K562 (cell line): Measurements from ENCODE around the gene PPM1H. TPM values are rescaled to one million over a fixed set of nuclear protein-coding genes. Genes with fewer than 3 reads are reported as not detected.

Experiments
- ATAC-seq: fragments of 200-7000 bp; cut with Tn5 transposase; 3 replicates; pipeline ENCODE4 v1.9.1; 2020; ENCODE audit warnings: moderate library complexity
- BruUV-seq: library from RNA; stranded (reverse); fragments of 400-500 nt; replicated peaks from 2 replicates; lab custom pipeline; 2021; lab: Mats Ljungman, UMichigan
- CTCF ChIA-PET: fragments of 300-600 bp; formaldehyde crosslinking; extraction: SDS; loops from one replicate; lab custom pipeline; 2021; ENCODE audit warnings: low intra/inter-chr PET ratio; lab: Yijun Ruan, JAX
- POLR2A ChIA-PET: fragments of 300-600, 350-650 bp; sonication (Branson Sonifier 250); formaldehyde crosslinking; extraction: SDS; loops from one replicate; lab custom pipeline; 2021; ENCODE audit warnings: antibody characterized with exemption, inconsistent platforms; lab: Yijun Ruan, JAX
- DNase-seq, 4 experiments: peaks; one replicate each; pipeline versions ENCODE4 v3.0.0 to v3.0.0-alpha.2; 2011 to 2018; ENCODE audit warnings: low spot score in 3 of 4, mixed read lengths in 3 of 4; ENCODE audit errors: extremely low read depth in 1 of 4
- FAIRE-seq: peaks from 2 replicates; lab custom pipeline; 2011; peaks lifted over from hg19 to GRCh38; lab: Jason Lieb, UNC
- H2AFZ ChIP-seq: 2 replicates; pipeline ENCODE4 v1.6.0; 2011; ENCODE audit warnings: low read depth, low read length, control low read depth, inconsistent platforms
- H3K27ac ChIP-seq: fragments of 200-600 bp; 3 replicates; pipeline ENCODE4 v1.8.0; 2011; ENCODE audit warnings: low read depth, mild to moderate bottlenecking, control low read depth, inconsistent platforms, low read length, moderate library complexity, mixed read lengths; ENCODE audit errors: extremely low read depth
- H3K27me3 ChIP-seq, 2 experiments: fragments of 300-600 bp in 1 of 2; 2 replicates in 1 of 2; 3 replicates in 1 of 2; pipeline versions ENCODE4 v1.6.0 to v1.8.0; 2011; ENCODE audit warnings: inconsistent platforms in 2 of 2, low read length in 2 of 2, mild to moderate bottlenecking in 1 of 2, mixed read lengths in 1 of 2, moderate library complexity in 1 of 2; ENCODE audit not compliant: control insufficient read depth in 2 of 2, insufficient read depth in 2 of 2
- H3K36me3 ChIP-seq: fragments of 300-600 bp; 3 replicates; pipeline ENCODE4 v1.8.0; 2011; ENCODE audit warnings: mild to moderate bottlenecking, low read length, inconsistent platforms; ENCODE audit not compliant: control insufficient read depth, insufficient read depth
- H3K4me1 ChIP-seq, 2 experiments: fragments of 200-600 bp in 1 of 2; replicated peaks in 1 of 2; 2 replicates in 1 of 2; 3 replicates in 1 of 2; pipeline versions ENCODE4 v1.5.1 to v1.8.0; 2011; ENCODE audit warnings: inconsistent platforms in 2 of 2, low read length in 2 of 2, mild to moderate bottlenecking in 1 of 2, mixed read lengths in 1 of 2, moderate library complexity in 1 of 2; ENCODE audit not compliant: control insufficient read depth in 2 of 2, insufficient read depth in 2 of 2
- H3K4me2 ChIP-seq: 2 replicates; pipeline ENCODE4 v1.6.1; 2011; ENCODE audit warnings: low read length, control low read depth, inconsistent platforms, mixed read lengths; ENCODE audit not compliant: insufficient read depth
- H3K4me3 ChIP-seq: fragments of 200-600 bp; sonication (generic), shearing (Covaris generic); 2 replicates; pipeline ENCODE4 v1.5.1; 2016; ENCODE audit warnings: control low read depth, inconsistent platforms
- H3K79me2 ChIP-seq: fragments of 200-600 bp; 3 replicates; pipeline ENCODE4 v1.8.0; 2011; ENCODE audit warnings: low read length, inconsistent platforms; ENCODE audit not compliant: control insufficient read depth, insufficient read depth
- H3K9ac ChIP-seq, 2 experiments: 2 replicates each; pipeline versions ENCODE4 v1.6.0 to v1.6.1; 2011; ENCODE audit warnings: low read depth in 2 of 2, low read length in 2 of 2, control low read depth in 1 of 2, inconsistent platforms in 1 of 2, mild to moderate bottlenecking in 1 of 2, mixed read lengths in 1 of 2; ENCODE audit not compliant: insufficient read depth in 1 of 2
- H3K9me1 ChIP-seq: one replicate; pipeline ENCODE4 v1.6.0; 2011; ENCODE audit warnings: inconsistent platforms, mild to moderate bottlenecking, low read length, moderate library complexity; ENCODE audit not compliant: control insufficient read depth, insufficient read depth
- H3K9me3 ChIP-seq: replicated peaks from 2 replicates; pipeline ENCODE4 v1.5.1; 2011; ENCODE audit warnings: low read depth, low read length, inconsistent platforms; ENCODE audit not compliant: control insufficient read depth, insufficient read depth
- H4K20me1 ChIP-seq: replicated peaks from 2 replicates; pipeline ENCODE4 v1.6.1; 2011; ENCODE audit warnings: low read length, inconsistent platforms, mixed read lengths; ENCODE audit not compliant: control insufficient read depth, insufficient read depth
- CSDE1 ChIP-seq, 2 experiments: fragments of 450-650 bp; IDR thresholded peaks; 2 replicates each; pipeline ENCODE4 v1.6.1; 2016; ENCODE audit warnings: mild to moderate bottlenecking in 1 of 2
- KDM2B ChIP-seq: fragments of 250-450 bp; sonication (Bioruptor Pico); IDR thresholded peaks from 2 replicates; pipeline ENCODE4 v1.8.0; 2021; ENCODE audit warnings: mild to moderate bottlenecking, moderate library complexity
- KLF10 ChIP-seq: fragments of 250-450 bp; sonication (Bioruptor Pico); IDR thresholded peaks from 2 replicates; pipeline ENCODE4 v1.6.1; 2021; ENCODE audit warnings: matching md5 sums
- RFX7 ChIP-seq: fragments of 250-450 bp; sonication (Bioruptor Pico); IDR thresholded peaks from 2 replicates; pipeline ENCODE4 v1.5.1; 2021; ENCODE audit warnings: mild to moderate bottlenecking
- SNIP1 ChIP-seq: fragments of 450-650 bp; IDR thresholded peaks from 2 replicates; pipeline ENCODE4 v1.7.1; 2017; ENCODE audit warnings: low read depth, mild to moderate bottlenecking
- ZNF121 ChIP-seq: sonication (generic); formaldehyde crosslinking; conservative IDR thresholded peaks from 2 replicates; pipeline ENCODE4 v1.8.0; 2022; ENCODE audit warnings: missing genetic modification reagents
- ZNF57 ChIP-seq: fragments of 450-650 bp; formaldehyde crosslinking; IDR thresholded peaks from 2 replicates; pipeline ENCODE4 v1.4.0; 2020; ENCODE audit warnings: mild to moderate bottlenecking, moderate library complexity
- ZNF584 ChIP-seq: fragments of 200-800 bp; sonication (Bioruptor generic); IDR thresholded peaks from 2 replicates; pipeline ENCODE4 v1.6.1; 2016; ENCODE audit warnings: low read depth, mild to moderate bottlenecking, missing genetic modification characterization, missing compliant biosample characterization
- WGBS: fragments of 100-300 bp; shearing (Covaris generic); methylation state at CpG from one replicate; pipeline ENCODE4 v1.1.6; 2016; ENCODE audit warnings: low coverage, mixed read lengths; ENCODE audit not compliant: insufficient coverage; ENCODE audit errors: missing lambda C conversion rate; 5-methylcytosine and 5-hydroxymethylcytosine counted together
- in situ Hi-C: fragments of 300-500 bp; cut with MboI; formaldehyde crosslinking; loops from 4 replicates; pipeline ENCODE4 v1.15.0; 2018; ENCODE audit warnings: inconsistent platforms, mixed read lengths
- intact Hi-C: fragments of 100-400 bp; cut with micrococcal nuclease; formaldehyde crosslinking; loops from 2 replicates; pipeline ENCODE4 v1.14.2; 2022
- polyA plus RNA-seq, 8 experiments: library from polyadenylated mRNA; depleted of rRNA in 4 of 8; stranded (reverse) in 5 of 8; unstranded in 3 of 8; fragments of >200 nt; fragmentation: Nextera tagmentation in 2 of 8; fragmentation: Illumina TruSeq in 1 of 8; extraction: Ambion mirVana in 2 of 8; extraction: Trizol in 1 of 8; gene quantifications; 2 replicates each; pipeline versions ENCODE4 v1.2.1 to v1.2.3, GENCODE V29; 2011 to 2014; ENCODE audit warnings: inconsistent platforms in 1 of 8, missing spikeins in 1 of 8
- total RNA-seq, 7 experiments: library from RNA; depleted of rRNA in 6 of 7; stranded (reverse); fragments of >200 nt in 6 of 7; fragmentation: Illumina TruSeq in 2 of 7; extraction: Trizol in 2 of 7; gene quantifications; 2 replicates each; pipeline versions ENCODE4 v1.2.1 to v1.2.3, GENCODE V29; 2011 to 2021; ENCODE audit warnings: low replicate concordance in 1 of 7
- TF ChIP-seq, protein P1 (sequence below): fragments of 450-650 bp; IDR thresholded peaks from 2 replicates; pipeline ENCODE4 v1.6.1; 2017; ENCODE audit warnings: antibody characterized with exemption

PPM1H gene
- total and polyA plus RNA-seq, 9 of the 15 experiments (the other 6 are each of a cell fraction or from before 2014, with no cell fraction given), result 5.3 to 29.3 (median 11.3) TPM

DNA sequence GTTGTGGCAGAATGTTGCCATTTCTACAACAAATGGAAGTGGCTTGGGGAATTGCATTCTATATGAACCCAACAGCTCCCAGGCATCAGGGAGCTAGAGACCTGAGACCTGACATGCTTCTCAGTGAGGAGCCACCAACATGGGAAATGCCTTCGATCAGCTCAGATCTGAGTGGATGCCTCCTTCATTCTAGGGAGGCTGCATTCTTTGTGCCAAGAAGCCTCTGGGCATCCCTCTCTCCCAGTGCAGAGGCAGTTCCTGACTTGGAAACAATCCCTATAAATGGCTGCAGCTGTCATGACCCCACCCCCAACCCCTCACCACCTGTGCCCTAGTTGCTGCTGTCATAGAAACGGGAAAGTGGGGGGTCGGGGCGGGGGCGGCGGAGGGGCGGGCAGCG, 196.3 kb downstream of the PPM1H start (continued):
- TF ChIP-seq ZNF121 (CRISPR knock-in tag) (no peak), KLF10 (CRISPR knock-in tag) (no peak), RFX7 (no peak), CSDE1 (IDR thresholded peaks at IDR 0.05) (no peak), KDM2B (CRISPR knock-in tag) (no peak)
- TF ChIP-seq, protein P1, sequence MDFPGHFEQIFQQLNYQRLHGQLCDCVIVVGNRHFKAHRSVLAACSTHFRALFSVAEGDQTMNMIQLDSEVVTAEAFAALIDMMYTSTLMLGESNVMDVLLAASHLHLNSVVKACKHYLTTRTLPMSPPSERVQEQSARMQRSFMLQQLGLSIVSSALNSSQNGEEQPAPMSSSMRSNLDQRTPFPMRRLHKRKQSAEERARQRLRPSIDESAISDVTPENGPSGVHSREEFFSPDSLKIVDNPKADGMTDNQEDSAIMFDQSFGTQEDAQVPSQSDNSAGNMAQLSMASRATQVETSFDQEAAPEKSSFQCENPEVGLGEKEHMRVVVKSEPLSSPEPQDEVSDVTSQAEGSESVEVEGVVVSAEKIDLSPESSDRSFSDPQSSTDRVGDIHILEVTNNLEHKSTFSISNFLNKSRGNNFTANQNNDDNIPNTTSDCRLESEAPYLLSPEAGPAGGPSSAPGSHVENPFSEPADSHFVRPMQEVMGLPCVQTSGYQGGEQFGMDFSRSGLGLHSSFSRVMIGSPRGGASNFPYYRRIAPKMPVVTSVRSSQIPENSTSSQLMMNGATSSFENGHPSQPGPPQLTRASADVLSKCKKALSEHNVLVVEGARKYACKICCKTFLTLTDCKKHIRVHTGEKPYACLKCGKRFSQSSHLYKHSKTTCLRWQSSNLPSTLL, result no peak

DNA sequence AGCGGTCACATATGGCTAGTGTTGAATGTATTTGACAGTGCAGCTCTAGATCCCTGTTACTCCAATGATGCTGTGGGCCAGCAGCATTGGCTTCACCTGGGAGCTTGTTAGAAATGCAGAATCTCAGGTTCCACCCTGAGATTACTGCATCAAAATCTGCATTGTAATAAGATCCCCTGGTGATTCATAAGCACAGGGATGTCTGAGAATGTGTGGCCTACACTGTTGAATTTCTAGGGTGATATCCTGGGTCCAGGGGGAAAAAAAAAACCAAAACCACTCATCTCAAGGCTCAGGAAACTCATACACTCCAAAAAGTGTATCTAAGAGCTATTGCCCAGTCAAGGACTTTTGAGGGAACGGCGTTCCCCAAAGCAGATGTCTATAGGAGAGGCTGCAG, 196.8 kb downstream of the PPM1H start:
- Histone ChIP-seq H2AFZ (no peak overlapping the region), H3K4me2 (no peak overlapping the region), H4K20me1 (no peaks in the 10 kb centered on the region), H3K79me2 (no peaks in the 10 kb centered on the region), H3K36me3 (peaks cover 10% of the 10 kb centered on the region; the same call in 1 of the 3 replicates), H3K9ac (no peak overlapping the region), H3K27me3 (no peaks in the 10 kb centered on the region; a peak in 1 of 5 replicates), H3K9me1 (no peaks in the 10 kb centered on the region), H3K4me1 (no peaks in the 10 kb centered on the region; a peak in 1 of 5 replicates), H3K27ac (no peak overlapping the region), H3K9me3 (no peaks in the 10 kb centered on the region), H3K4me3 (no peak overlapping the region)
- no peak for FAIRE-seq
- ATAC-seq, result no peak
- no TSS peak for BruUV-seq
- DNase-seq, result no peak
- POLR2A ChIA-PET, result interaction anchor here (1.0 to 1.3 kb wide), 3 partner anchors 9 to 46 kb away, joined by 3 to 5 read pairs (median 4); no protein-coding TSS in a partner anchor
- CTCF ChIA-PET, result no interaction called here
- intact Hi-C loops (no loop called here), in situ Hi-C loops (no loop called here)
- 54% methylated on average over 3 of the region's 3 CpGs for WGBS
- TF ChIP-seq ZNF584 (CRISPR knock-in tag), result no peak
- no peak for TF ChIP-seq SNIP1
- TF ChIP-seq ZNF57 (CRISPR knock-in tag), result no peak
